IMR-90 (cell line): ENCODE measurements around the gene MCMBP. TPM values are rescaled to one million over a fixed set of nuclear protein-coding genes. Genes with fewer than 3 reads are reported as not detected.

Experiments used
- ATAC-seq: fragments of 200-7000 bp; cut with Tn5 transposase; 2 replicates; pipeline ENCODE4 v1.9.1; 2020; ENCODE audit warnings: low read depth, mild to moderate bottlenecking, moderate library complexity
- BruUV-seq: library from RNA; stranded (reverse); fragments of 400-500 nt; replicated peaks from 2 replicates; lab custom pipeline; 2021; lab: Mats Ljungman, UMichigan
- CTCF ChIA-PET: fragments of 300-600 bp; formaldehyde crosslinking; extraction: SDS; loops from one replicate; lab custom pipeline; 2021; ENCODE audit warnings: antibody characterized with exemption; lab: Yijun Ruan, JAX
- POLR2A ChIA-PET: fragments of 300-600 bp; sonication (Branson Sonifier 250); formaldehyde crosslinking; loops from one replicate; lab custom pipeline; 2022; ENCODE audit warnings: antibody characterized with exemption; ENCODE audit not compliant: unreplicated experiment; lab: Charles Lee
- DNase-seq: peaks from one replicate; pipeline ENCODE4 v3.0.0; 2013
- H2AFZ ChIP-seq: replicated peaks from 2 replicates; pipeline ENCODE3; 2013; ENCODE audit warnings: low read length, mild to moderate bottlenecking; ENCODE audit not compliant: poor library complexity
- H2AK5ac ChIP-seq: 2 replicates; pipeline ENCODE4 v1.6.1; 2013; ENCODE audit warnings: low read depth, low read length, inconsistent platforms
- H2AK9ac ChIP-seq: replicated peaks from 2 replicates; pipeline ENCODE3; 2013; ENCODE audit warnings: mild to moderate bottlenecking, low read depth, low read length, moderate library complexity; ENCODE audit not compliant: poor library complexity
- H2BK120ac ChIP-seq: 2 replicates; pipeline ENCODE4 v1.6.1; 2013; ENCODE audit warnings: low read depth, low read length, inconsistent platforms
- H2BK15ac ChIP-seq: 3 replicates; pipeline ENCODE4 v1.6.1; 2013; ENCODE audit warnings: low read depth, low read length, inconsistent platforms
- H2BK20ac ChIP-seq: 2 replicates; pipeline ENCODE4 v1.6.1; 2013; ENCODE audit warnings: low read depth, mild to moderate bottlenecking, inconsistent platforms, low read length, moderate library complexity
- H2BK5ac ChIP-seq: 2 replicates; pipeline ENCODE4 v1.6.1; 2013; ENCODE audit warnings: mild to moderate bottlenecking, low read depth, low read length, inconsistent platforms; ENCODE audit not compliant: poor library complexity, severe bottlenecking
- H3K14ac ChIP-seq: replicated peaks from 2 replicates; pipeline ENCODE4 v1.6.1; 2013; ENCODE audit warnings: low read depth, low read length, inconsistent platforms
- H3K18ac ChIP-seq: 2 replicates; pipeline ENCODE4 v1.6.1; 2013; ENCODE audit warnings: low read depth, low read length, control low read depth
- H3K23ac ChIP-seq: 2 replicates; pipeline ENCODE4 v1.6.1; 2013; ENCODE audit warnings: low read depth, low read length, inconsistent platforms
- H3K27ac ChIP-seq: 2 replicates; pipeline ENCODE4 v1.5.1; 2013; ENCODE audit warnings: mild to moderate bottlenecking, control low read depth, low read length; ENCODE audit not compliant: insufficient read depth
- H3K27me3 ChIP-seq: 2 replicates; pipeline ENCODE4 v1.6.1; 2013; ENCODE audit warnings: low read length; ENCODE audit not compliant: control insufficient read depth, insufficient read depth
- H3K36me3 ChIP-seq: 2 replicates; pipeline ENCODE4 v1.6.1; 2013; ENCODE audit warnings: low read length, mixed read lengths; ENCODE audit not compliant: control insufficient read depth, insufficient read depth
- H3K4ac ChIP-seq: 2 replicates; pipeline ENCODE4 v1.6.1; 2013; ENCODE audit warnings: low read depth, low read length, inconsistent platforms
- H3K4me1 ChIP-seq: 2 replicates; pipeline ENCODE4 v1.6.1; 2013; ENCODE audit warnings: low read length, mixed read lengths; ENCODE audit not compliant: control insufficient read depth, insufficient read depth
- H3K4me2 ChIP-seq: 2 replicates; pipeline ENCODE4 v1.6.1; 2013; ENCODE audit warnings: low read depth, mild to moderate bottlenecking, control low read depth, low read length, moderate library complexity
- H3K4me3 ChIP-seq: 2 replicates; pipeline ENCODE4 v1.5.1; 2013; ENCODE audit warnings: low read depth, mild to moderate bottlenecking, control low read depth, low read length, moderate library complexity; ENCODE audit not compliant: insufficient read depth
- H3K56ac ChIP-seq: 2 replicates; pipeline ENCODE4 v1.6.1; 2013; ENCODE audit warnings: low read length, inconsistent platforms; ENCODE audit not compliant: insufficient read depth; ENCODE audit errors: extremely low read depth
- H3K79me1 ChIP-seq, 2 experiments: 2 replicates each; pipeline ENCODE4 v1.6.1; 2013; ENCODE audit warnings: low read length in 2 of 2, inconsistent platforms in 1 of 2, low read depth in 1 of 2
- H3K9ac ChIP-seq: 2 replicates; pipeline ENCODE4 v1.6.1; 2013; ENCODE audit warnings: low read depth, low read length, control low read depth
- H3K9me1 ChIP-seq: 2 replicates; pipeline ENCODE4 v1.6.1; 2013; ENCODE audit warnings: low read length, inconsistent platforms; ENCODE audit not compliant: insufficient read depth
- H3K9me3 ChIP-seq: 2 replicates; pipeline ENCODE4 v1.6.1; 2013; ENCODE audit warnings: low read length; ENCODE audit not compliant: control insufficient read depth, insufficient read depth
- H4K20me1 ChIP-seq: 2 replicates; pipeline ENCODE4 v1.6.1; 2013; ENCODE audit warnings: low read length, inconsistent platforms; ENCODE audit not compliant: insufficient read depth
- H4K5ac ChIP-seq: 2 replicates; pipeline ENCODE4 v1.6.1; 2013; ENCODE audit warnings: mild to moderate bottlenecking, low read depth, low read length, control low read depth
- H4K8ac ChIP-seq, 2 experiments: 2 replicates each; pipeline ENCODE4 v1.6.1; 2013; ENCODE audit warnings: low read depth in 2 of 2, low read length in 2 of 2, control low read depth in 1 of 2, inconsistent platforms in 1 of 2
- H4K91ac ChIP-seq: 2 replicates; pipeline ENCODE4 v1.6.1; 2013; ENCODE audit warnings: low read depth, low read length, inconsistent platforms; ENCODE audit not compliant: insufficient read depth
- BHLHE40 ChIP-seq: fragments of 150-350 bp; IDR thresholded peaks from 2 replicates; pipeline ENCODE4 v1.6.1; 2016; ENCODE audit warnings: mild to moderate bottlenecking, low read depth, low read length
- FOS ChIP-seq: fragments of 150-350 bp; IDR thresholded peaks from 2 replicates; pipeline ENCODE4 v1.6.1; 2016; ENCODE audit warnings: low read depth, low read length
- MAFK ChIP-seq: IDR thresholded peaks from 2 replicates; pipeline ENCODE4 v1.6.1; 2012; ENCODE audit warnings: low read depth, low read length, improper control_type of control experiment
- MAZ ChIP-seq: IDR thresholded peaks from 2 replicates; pipeline ENCODE4 v1.6.1; 2012; ENCODE audit warnings: low read depth, mild to moderate bottlenecking, low read length, improper control_type of control experiment, moderate library complexity, borderline replicate concordance
- NFE2L2 ChIP-seq: fragments of 150-350 bp; IDR thresholded peaks from 2 replicates; pipeline ENCODE4 v1.6.1; 2016; ENCODE audit warnings: low read depth, mild to moderate bottlenecking, low read length
- POLR2A ChIP-seq: IDR thresholded peaks from 2 replicates; pipeline ENCODE4 v1.6.1; 2012; ENCODE audit warnings: mild to moderate bottlenecking, low read depth, low read length
- WGBS, 2 experiments: methylation state at CpG; one replicate each; pipeline versions ENCODE4 v1.1.5 to v1.1.7; 2013; ENCODE audit warnings: missing lambda C conversion rate in 2 of 2; ENCODE audit not compliant: insufficient read length in 1 of 2; ENCODE audit errors: extremely low coverage in 2 of 2; 5-methylcytosine and 5-hydroxymethylcytosine counted together
- dilution Hi-C: fragments of 300-500 bp; cut with HindIII; formaldehyde crosslinking; loops from one replicate; pipeline ENCODE4 v1.14.3; 2018; ENCODE audit warnings: low sequenced_read_pairs; ENCODE audit not compliant: unreplicated experiment
- in situ Hi-C: fragments of 300-500 bp; cut with MboI; formaldehyde crosslinking; loops from 3 replicates; pipeline ENCODE4 v1.14.3; 2019; ENCODE audit warnings: low sequenced_read_pairs, inconsistent platforms, mixed read lengths
- intact Hi-C: fragments of 100-400 bp; cut with micrococcal nuclease; formaldehyde crosslinking; loops from 2 replicates; pipeline ENCODE4 v1.10.0; 2022
- polyA plus RNA-seq, 3 experiments: library from polyadenylated mRNA; depleted of rRNA; stranded (reverse); fragments of >200 nt; gene quantifications; 2 replicates each; pipeline ENCODE4 v1.2.3, GENCODE V29; 2012; ENCODE audit warnings: low replicate concordance in 1 of 3
- total RNA-seq: library from RNA; depleted of rRNA; stranded (reverse); fragments of >200 nt; gene quantifications from 2 replicates; pipeline ENCODE4 v1.2.3, GENCODE V29; 2012
- TF ChIP-seq, protein P1 (sequence below): fragments of 150-350 bp; IDR thresholded peaks from 2 replicates; pipeline ENCODE4 v1.6.1; 2017; ENCODE audit warnings: mild to moderate bottlenecking, antibody characterized with exemption, low read length, low read depth
- TF ChIP-seq, protein P2 (sequence below): fragments of 150-350 bp; IDR thresholded peaks from 2 replicates; pipeline ENCODE4 v1.6.1; 2016; ENCODE audit warnings: low read depth, mild to moderate bottlenecking, low read length, moderate library complexity, borderline replicate concordance
- TF ChIP-seq, protein P3 (sequence below): conservative IDR thresholded peaks from 2 replicates; pipeline ENCODE4 v1.5.1; 2012; ENCODE audit warnings: mild to moderate bottlenecking, low read depth, low read length, improper control_type of control experiment

MCMBP gene
- total and polyA plus RNA-seq, 2 of the 4 experiments (the other 2 are of a cell fraction) = 39.0 to 59.9 TPM

- H3K4ac ChIP-seq = no peak overlapping the region
- no peak overlapping the region for H2AFZ ChIP-seq
- no peaks in the 10 kb centered on the region for H3K27me3 ChIP-seq
- no peak overlapping the region for H2BK120ac ChIP-seq
- TF ChIP-seq, protein P1, sequence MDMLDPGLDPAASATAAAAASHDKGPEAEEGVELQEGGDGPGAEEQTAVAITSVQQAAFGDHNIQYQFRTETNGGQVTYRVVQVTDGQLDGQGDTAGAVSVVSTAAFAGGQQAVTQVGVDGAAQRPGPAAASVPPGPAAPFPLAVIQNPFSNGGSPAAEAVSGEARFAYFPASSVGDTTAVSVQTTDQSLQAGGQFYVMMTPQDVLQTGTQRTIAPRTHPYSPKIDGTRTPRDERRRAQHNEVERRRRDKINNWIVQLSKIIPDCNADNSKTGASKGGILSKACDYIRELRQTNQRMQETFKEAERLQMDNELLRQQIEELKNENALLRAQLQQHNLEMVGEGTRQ = no peak
- no peak for TF ChIP-seq BHLHE40
- no peak for TF ChIP-seq FOS
- TF ChIP-seq, protein P2, sequence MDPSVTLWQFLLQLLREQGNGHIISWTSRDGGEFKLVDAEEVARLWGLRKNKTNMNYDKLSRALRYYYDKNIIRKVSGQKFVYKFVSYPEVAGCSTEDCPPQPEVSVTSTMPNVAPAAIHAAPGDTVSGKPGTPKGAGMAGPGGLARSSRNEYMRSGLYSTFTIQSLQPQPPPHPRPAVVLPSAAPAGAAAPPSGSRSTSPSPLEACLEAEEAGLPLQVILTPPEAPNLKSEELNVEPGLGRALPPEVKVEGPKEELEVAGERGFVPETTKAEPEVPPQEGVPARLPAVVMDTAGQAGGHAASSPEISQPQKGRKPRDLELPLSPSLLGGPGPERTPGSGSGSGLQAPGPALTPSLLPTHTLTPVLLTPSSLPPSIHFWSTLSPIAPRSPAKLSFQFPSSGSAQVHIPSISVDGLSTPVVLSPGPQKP = no peak
- no peak for TF ChIP-seq MAZ
- TF ChIP-seq NFE2L2 = no peak
- TF ChIP-seq MAFK = no peak
- no peak for TF ChIP-seq POLR2A
- TF ChIP-seq, protein P3, sequence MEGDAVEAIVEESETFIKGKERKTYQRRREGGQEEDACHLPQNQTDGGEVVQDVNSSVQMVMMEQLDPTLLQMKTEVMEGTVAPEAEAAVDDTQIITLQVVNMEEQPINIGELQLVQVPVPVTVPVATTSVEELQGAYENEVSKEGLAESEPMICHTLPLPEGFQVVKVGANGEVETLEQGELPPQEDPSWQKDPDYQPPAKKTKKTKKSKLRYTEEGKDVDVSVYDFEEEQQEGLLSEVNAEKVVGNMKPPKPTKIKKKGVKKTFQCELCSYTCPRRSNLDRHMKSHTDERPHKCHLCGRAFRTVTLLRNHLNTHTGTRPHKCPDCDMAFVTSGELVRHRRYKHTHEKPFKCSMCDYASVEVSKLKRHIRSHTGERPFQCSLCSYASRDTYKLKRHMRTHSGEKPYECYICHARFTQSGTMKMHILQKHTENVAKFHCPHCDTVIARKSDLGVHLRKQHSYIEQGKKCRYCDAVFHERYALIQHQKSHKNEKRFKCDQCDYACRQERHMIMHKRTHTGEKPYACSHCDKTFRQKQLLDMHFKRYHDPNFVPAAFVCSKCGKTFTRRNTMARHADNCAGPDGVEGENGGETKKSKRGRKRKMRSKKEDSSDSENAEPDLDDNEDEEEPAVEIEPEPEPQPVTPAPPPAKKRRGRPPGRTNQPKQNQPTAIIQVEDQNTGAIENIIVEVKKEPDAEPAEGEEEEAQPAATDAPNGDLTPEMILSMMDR = no peak
- H3K56ac ChIP-seq = no peak overlapping the region
- H3K4me3 ChIP-seq = no peak overlapping the region
- ATAC-seq = no peak
- no peak overlapping the region for H2AK5ac ChIP-seq
- dilution Hi-C loops (no loop called here), in situ Hi-C loops (no loop called here), intact Hi-C loops (no loop called here)
- no peak for DNase-seq
- no peak overlapping the region for H2BK15ac ChIP-seq
- no peak overlapping the region for H4K8ac ChIP-seq
- WGBS, 2 experiments = no CpG with 5 or more reads among the region's 4 CpGs
- CTCF ChIA-PET = no interaction called here
- peaks cover 5% of the 10 kb centered on the region for H3K9me1 ChIP-seq
- H3K4me1 ChIP-seq = no peaks in the 10 kb centered on the region
- no peak overlapping the region for H3K4me2 ChIP-seq
- peaks cover 0 to 3% of the 10 kb centered on the region in 2 experiments; a peak in 1 of 4 replicates for H3K79me1 ChIP-seq
- no TSS peak for BruUV-seq
- H3K9me3 ChIP-seq = no peaks in the 10 kb centered on the region
- H3K23ac ChIP-seq = no peak overlapping the region
- no peak overlapping the region for H2AK9ac ChIP-seq
- no peak overlapping the region for H4K5ac ChIP-seq
- no peak overlapping the region for H2BK5ac ChIP-seq
- H3K36me3 ChIP-seq = peaks cover 27% of the 10 kb centered on the region
- H4K20me1 ChIP-seq = no peaks in the 10 kb centered on the region
- H4K91ac ChIP-seq = no peak overlapping the region
- POLR2A ChIA-PET = no interaction called here
- H3K27ac ChIP-seq = no peak overlapping the region
- H3K14ac ChIP-seq = no peak overlapping the region
- no peak overlapping the region for H2BK20ac ChIP-seq
- no peak overlapping the region for H3K9ac ChIP-seq
- no peak overlapping the region for H3K18ac ChIP-seq
Observed at GRCh38 chr10:119827430-119827829, 45.2 kb downstream of the MCMBP start.
